Measurements from ENCODE around the gene NXF1. TPM values are rescaled to one million over a fixed set of nuclear protein-coding genes. Genes with fewer than 3 reads are reported as not detected.
A peak's percentile ranks its signal among the peaks of the same experiment; 100 is the strongest.

Gene NXF1
- total and polyA plus RNA-seq, 10 of the 15 experiments (the other 5 are each of a cell fraction or from before 2014, with no cell fraction given) = 20.7 to 84.9 (median 40.6) TPM

GRCh38 chr11:62831520-62832335 is 26.5 kb upstream of the NXF1 start, which contains the start of gene STX5 (continued):
- peak; percentile 85 for TF ChIP-seq SKIL (IDR thresholded peaks at IDR 0.05; ENCODE audit: low read depth, poor library complexity, severe bottlenecking)
- TF ChIP-seq PRDM15 (CRISPR knock-in tag; IDR thresholded peaks at IDR 0.05) = no peak
- TF ChIP-seq SMAD1 (IDR thresholded peaks at IDR 0.05; ENCODE audit: low read depth, partially characterized antibody) = peak; percentile 50
- peak; percentile 77; the same call in 1 of the 2 replicates for TF ChIP-seq RB1 (IDR thresholded peaks at IDR 0.05; ENCODE audit: borderline replicate concordance)
- peak; percentile 95 for TF ChIP-seq GABPA (IDR thresholded peaks at IDR 0.05; ENCODE audit: low read depth)
- peak; percentile 52 for TF ChIP-seq USF1 (IDR thresholded peaks at IDR 0.05; ENCODE audit: borderline replicate concordance, extremely low read length, insufficient read depth, low read depth, low read length)
- peak; percentile 71 for TF ChIP-seq CBFB (IDR thresholded peaks at IDR 0.05; ENCODE audit: low read depth)
- TF ChIP-seq TAF1 (IDR thresholded peaks at IDR 0.05; ENCODE audit: borderline replicate concordance, low read depth, low read length) = peak; percentile 97
- TF ChIP-seq ZBED1 (IDR thresholded peaks at IDR 0.05; ENCODE audit: borderline replicate concordance) = no peak
- peak; percentile 5 for TF ChIP-seq MEF2B (IDR thresholded peaks at IDR 0.05; ENCODE audit: partially characterized antibody, poor library complexity, severe bottlenecking)
- TF ChIP-seq CREB1 (IDR thresholded peaks at IDR 0.05; ENCODE audit: low read depth) = peak; percentile 96
- TF ChIP-seq POLR2AphosphoS5 (IDR thresholded peaks at IDR 0.05; ENCODE audit: low read length) = peak; percentile 87
- peak; percentile 94 for TF ChIP-seq CEBPZ (IDR thresholded peaks at IDR 0.05; ENCODE audit: low read depth, low read length)
- peak; percentile 80 for TF ChIP-seq FOS (IDR thresholded peaks at IDR 0.05; ENCODE audit: borderline replicate concordance, extremely low read depth, insufficient read length)
- peak; percentile 74 for TF ChIP-seq NFYA (IDR thresholded peaks at IDR 0.05; ENCODE audit: borderline replicate concordance, low read depth, low read length)
- TF ChIP-seq RFX5 (IDR thresholded peaks at IDR 0.05; ENCODE audit: low read depth, low read length) = peak; percentile 65; the same call in 1 of the 2 replicates
